Loucy (cell line): ENCODE measurements around the gene ALPK3.

ENCODE experiments used
- H2AFZ ChIP-seq: fragments of 200-600 bp; sonication (generic); 2 replicates; pipeline ENCODE4 v1.6.0; 2016; ENCODE audit warnings: antibody characterized with exemption, mild to moderate bottlenecking, low read length, moderate library complexity
- H3F3A ChIP-seq: fragments of 200-600 bp; 2 replicates; pipeline ENCODE4 v1.6.0; 2016; ENCODE audit warnings: antibody characterized with exemption, low read depth, mild to moderate bottlenecking
- H3K27me3 ChIP-seq: fragments of 200-600 bp; sonication (generic); 2 replicates; pipeline ENCODE4 v1.6.1; 2014; ENCODE audit warnings: low read length, mild to moderate bottlenecking; ENCODE audit not compliant: insufficient read depth, poor library complexity, severe bottlenecking
- H3K36me3 ChIP-seq: fragments of 200-600 bp; sonication (generic); 2 replicates; pipeline ENCODE4 v1.6.1; 2016; ENCODE audit warnings: low read length; ENCODE audit not compliant: insufficient read depth
- H3K4me1 ChIP-seq: fragments of 200-600 bp; sonication (generic); 2 replicates; pipeline ENCODE4 v1.5.1; 2014; ENCODE audit warnings: low read length, mild to moderate bottlenecking; ENCODE audit not compliant: insufficient read depth, poor library complexity, severe bottlenecking
- H3K4me2 ChIP-seq: fragments of 200-600 bp; sonication (generic); 2 replicates; pipeline ENCODE4 v1.6.0; 2014; ENCODE audit warnings: antibody characterized with exemption, low read length, low read depth, mild to moderate bottlenecking; ENCODE audit not compliant: poor library complexity, severe bottlenecking
- H3K4me3 ChIP-seq: fragments of 200-600 bp; sonication (generic); 2 replicates; pipeline ENCODE4 v1.5.1; 2014; ENCODE audit warnings: low read length, mild to moderate bottlenecking, mixed read lengths; ENCODE audit not compliant: poor library complexity, severe bottlenecking
- H3K79me2 ChIP-seq: fragments of 200-600 bp; sonication (generic); 2 replicates; pipeline ENCODE4 v1.6.1; 2014; ENCODE audit warnings: low read length; ENCODE audit not compliant: insufficient read depth
- H3K9ac ChIP-seq: fragments of 200-600 bp; sonication (generic); 2 replicates; pipeline ENCODE4 v1.6.0; 2014; ENCODE audit warnings: mild to moderate bottlenecking, low read depth, low read length, moderate library complexity; ENCODE audit not compliant: poor library complexity, severe bottlenecking
- H3K9me2 ChIP-seq: fragments of 200-600 bp; sonication (generic); replicated peaks from 2 replicates; pipeline ENCODE4 v1.6.1; 2016; ENCODE audit warnings: low read depth, low read length, mixed read lengths
- H3K9me3 ChIP-seq: fragments of 200-600 bp; sonication (generic); 2 replicates; pipeline ENCODE4 v1.6.1; 2014; ENCODE audit warnings: mild to moderate bottlenecking, antibody characterized with exemption, low read length, low read depth; ENCODE audit not compliant: insufficient read depth
- H4K20me1 ChIP-seq: fragments of 200-600 bp; sonication (generic); 2 replicates; pipeline ENCODE4 v1.6.0; 2014; ENCODE audit warnings: antibody characterized with exemption, low read length, mild to moderate bottlenecking; ENCODE audit not compliant: insufficient read depth, poor library complexity, severe bottlenecking
- CTCF ChIP-seq: fragments of 200-600 bp; sonication (generic); conservative IDR thresholded peaks from 2 replicates; pipeline ENCODE4 v1.5.1; 2014; ENCODE audit warnings: mild to moderate bottlenecking, antibody characterized with exemption, low read length
- EZH2phosphoT487 ChIP-seq: fragments of 200-600 bp; IDR thresholded peaks from 2 replicates; pipeline ENCODE4 v1.6.1; 2018; ENCODE audit warnings: antibody characterized with exemption, mild to moderate bottlenecking, moderate library complexity, borderline replicate concordance

Gene ALPK3

GRCh38 chr15:84889313-84889990 is 72.3 kb downstream of the ALPK3 start:
- H4K20me1 ChIP-seq: no peaks in the 10 kb centered on the region
- no peak overlapping the region for H3K4me2 ChIP-seq
- H3K27me3 ChIP-seq: no peaks in the 10 kb centered on the region
- no peaks in the 10 kb centered on the region for H3K9me2 ChIP-seq
- H3K4me1 ChIP-seq: no peaks in the 10 kb centered on the region
- no peak overlapping the region for H3K9ac ChIP-seq
- H2AFZ ChIP-seq: no peak overlapping the region
- H3K4me3 ChIP-seq: no peak overlapping the region
- no peaks in the 10 kb centered on the region for H3K79me2 ChIP-seq
- H3K9me3 ChIP-seq: no peaks in the 10 kb centered on the region
- no peaks in the 10 kb centered on the region for H3K36me3 ChIP-seq
- no peaks in the 10 kb centered on the region for H3F3A ChIP-seq
- TF ChIP-seq EZH2phosphoT487 (no peak), CTCF (no peak)

GRCh38 chr15:84889991-84890669 is 73.0 kb downstream of the ALPK3 start:
- no peaks in the 10 kb centered on the region for H3K4me1 ChIP-seq
- H3K9ac ChIP-seq: no peak overlapping the region
- H3K9me3 ChIP-seq: no peaks in the 10 kb centered on the region
- no peak for TF ChIP-seq EZH2phosphoT487
- TF ChIP-seq CTCF: no peak
- H3F3A ChIP-seq: no peaks in the 10 kb centered on the region
- no peaks in the 10 kb centered on the region for H3K79me2 ChIP-seq
- no peaks in the 10 kb centered on the region for H3K9me2 ChIP-seq
- H3K4me2 ChIP-seq: no peak overlapping the region
- no peaks in the 10 kb centered on the region for H3K27me3 ChIP-seq
- no peak overlapping the region; the same call in 1 of the 2 replicates for H2AFZ ChIP-seq
- H4K20me1 ChIP-seq: no peaks in the 10 kb centered on the region
- no peak overlapping the region for H3K4me3 ChIP-seq
- H3K36me3 ChIP-seq: no peaks in the 10 kb centered on the region

GRCh38 chr15:84890670-84891162 is 73.6 kb downstream of the ALPK3 start:
- Histone ChIP-seq H3K79me2 (no peaks in the 10 kb centered on the region), H3K4me1 (no peaks in the 10 kb centered on the region), H3K4me2 (no peak overlapping the region), H2AFZ (no peak overlapping the region), H4K20me1 (no peaks in the 10 kb centered on the region), H3K36me3 (no peaks in the 10 kb centered on the region), H3K4me3 (no peak overlapping the region), H3K9me3 (no peaks in the 10 kb centered on the region), H3F3A (no peaks in the 10 kb centered on the region), H3K27me3 (no peaks in the 10 kb centered on the region), H3K9me2 (no peaks in the 10 kb centered on the region), H3K9ac (no peak overlapping the region)
- TF ChIP-seq CTCF (no peak), EZH2phosphoT487 (no peak)
